K562 (cell line): ENCODE results near the gene CAMK2D.

Experiments used
- ATF7 ChIP-seq: fragments of 450-650 bp; IDR thresholded peaks from 2 replicates; pipeline ENCODE4 v1.7.1; 2014; ENCODE audit warnings: mild to moderate bottlenecking, moderate library complexity
- CBX5 ChIP-seq: IDR thresholded peaks from 2 replicates; pipeline ENCODE4 v1.6.1; 2014; ENCODE audit warnings: low read depth, borderline replicate concordance
- ESRRA ChIP-seq: fragments of 450-650 bp; IDR thresholded peaks from 2 replicates; pipeline ENCODE4 v1.6.1; 2014; ENCODE audit warnings: low read depth, mild to moderate bottlenecking, moderate library complexity, borderline replicate concordance
- EZH2 ChIP-seq: IDR thresholded peaks from 2 replicates; pipeline ENCODE4 v1.6.1; 2012; ENCODE audit warnings: low read depth, mild to moderate bottlenecking, inconsistent platforms, low read length, borderline replicate concordance
- PHB2 ChIP-seq: fragments of 450-650 bp; IDR thresholded peaks from 2 replicates; pipeline ENCODE4 v1.6.1; 2017; ENCODE audit warnings: low read depth
- POLR2AphosphoS5 ChIP-seq: IDR thresholded peaks from 2 replicates; pipeline ENCODE4 v1.6.1; 2011; ENCODE audit warnings: mild to moderate bottlenecking, low read depth, low read length, moderate library complexity; ENCODE audit not compliant: control insufficient read depth, insufficient read depth
- POLR2B ChIP-seq: fragments of 450-650 bp; IDR thresholded peaks from 2 replicates; pipeline ENCODE4 v1.6.1; 2018; ENCODE audit warnings: low read depth; ENCODE audit not compliant: partially characterized antibody
- ZNF175 ChIP-seq: fragments of 200-800 bp; sonication (Bioruptor generic); IDR thresholded peaks from 2 replicates; pipeline ENCODE4 v1.6.1; 2016; ENCODE audit warnings: low read depth, mild to moderate bottlenecking, missing genetic modification characterization, missing compliant biosample characterization
- ZNF274 ChIP-seq: IDR thresholded peaks from 2 replicates; pipeline ENCODE4 v1.6.1; 2011; ENCODE audit warnings: low read depth, mild to moderate bottlenecking, low read length, moderate library complexity, borderline replicate concordance
- TF ChIP-seq, protein P1 (sequence below), 3 experiments: IDR thresholded peaks in 2 of 3; conservative IDR thresholded peaks in 1 of 3; 2 replicates each; pipeline ENCODE4 v1.5.1; 2011 to 2012; ENCODE audit warnings: low read length in 3 of 3, mild to moderate bottlenecking in 3 of 3, control low read depth in 2 of 3, improper control_type of control experiment in 1 of 3, inconsistent platforms in 1 of 3, low read depth in 1 of 3, mixed read lengths in 1 of 3, moderate library complexity in 1 of 3; ENCODE audit not compliant: insufficient read depth in 2 of 3
- TF ChIP-seq, protein P2 (sequence below): sonication (generic); formaldehyde crosslinking; IDR thresholded peaks from 2 replicates; pipeline ENCODE4 v1.8.1; 2023; ENCODE audit warnings: mild to moderate bottlenecking, missing genetic modification reagents, moderate library complexity
- TF ChIP-seq, protein P3 (sequence below): IDR thresholded peaks from 2 replicates; pipeline ENCODE4 v1.6.1; 2016; ENCODE audit warnings: missing genetic modification characterization, missing compliant biosample characterization

DNA sequence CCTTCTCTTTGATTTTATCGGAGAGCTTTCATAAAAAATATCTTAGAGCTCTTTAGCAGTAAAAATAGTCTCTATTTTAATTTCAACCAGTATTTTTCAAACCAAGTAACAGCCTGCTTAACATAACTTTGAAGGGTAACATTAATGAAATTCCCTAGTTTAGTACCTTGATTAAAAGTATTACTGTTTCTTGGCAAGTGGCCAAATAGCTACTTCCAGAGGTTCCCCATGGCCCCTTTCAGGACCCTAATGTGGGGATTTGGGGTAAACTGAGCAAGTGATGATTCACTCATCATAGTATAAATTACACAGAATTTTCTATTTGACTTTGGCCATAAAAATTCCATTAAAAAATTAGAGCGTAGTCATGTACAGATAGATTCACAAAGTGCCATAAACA, 211.0 kb downstream of the CAMK2D start:
- no peak for TF ChIP-seq POLR2AphosphoS5
- TF ChIP-seq, protein P1, sequence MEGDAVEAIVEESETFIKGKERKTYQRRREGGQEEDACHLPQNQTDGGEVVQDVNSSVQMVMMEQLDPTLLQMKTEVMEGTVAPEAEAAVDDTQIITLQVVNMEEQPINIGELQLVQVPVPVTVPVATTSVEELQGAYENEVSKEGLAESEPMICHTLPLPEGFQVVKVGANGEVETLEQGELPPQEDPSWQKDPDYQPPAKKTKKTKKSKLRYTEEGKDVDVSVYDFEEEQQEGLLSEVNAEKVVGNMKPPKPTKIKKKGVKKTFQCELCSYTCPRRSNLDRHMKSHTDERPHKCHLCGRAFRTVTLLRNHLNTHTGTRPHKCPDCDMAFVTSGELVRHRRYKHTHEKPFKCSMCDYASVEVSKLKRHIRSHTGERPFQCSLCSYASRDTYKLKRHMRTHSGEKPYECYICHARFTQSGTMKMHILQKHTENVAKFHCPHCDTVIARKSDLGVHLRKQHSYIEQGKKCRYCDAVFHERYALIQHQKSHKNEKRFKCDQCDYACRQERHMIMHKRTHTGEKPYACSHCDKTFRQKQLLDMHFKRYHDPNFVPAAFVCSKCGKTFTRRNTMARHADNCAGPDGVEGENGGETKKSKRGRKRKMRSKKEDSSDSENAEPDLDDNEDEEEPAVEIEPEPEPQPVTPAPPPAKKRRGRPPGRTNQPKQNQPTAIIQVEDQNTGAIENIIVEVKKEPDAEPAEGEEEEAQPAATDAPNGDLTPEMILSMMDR (IDR thresholded peaks at IDR 0.05 in 2 of 3, conservative IDR thresholded peaks at IDR 0.05 in 1 of 3; ENCODE audit: insufficient read depth in 2 of 3, low read depth in 1 of 3, low read length in 3 of 3): no peak
- no peak for TF ChIP-seq ATF7
- TF ChIP-seq, protein P2, sequence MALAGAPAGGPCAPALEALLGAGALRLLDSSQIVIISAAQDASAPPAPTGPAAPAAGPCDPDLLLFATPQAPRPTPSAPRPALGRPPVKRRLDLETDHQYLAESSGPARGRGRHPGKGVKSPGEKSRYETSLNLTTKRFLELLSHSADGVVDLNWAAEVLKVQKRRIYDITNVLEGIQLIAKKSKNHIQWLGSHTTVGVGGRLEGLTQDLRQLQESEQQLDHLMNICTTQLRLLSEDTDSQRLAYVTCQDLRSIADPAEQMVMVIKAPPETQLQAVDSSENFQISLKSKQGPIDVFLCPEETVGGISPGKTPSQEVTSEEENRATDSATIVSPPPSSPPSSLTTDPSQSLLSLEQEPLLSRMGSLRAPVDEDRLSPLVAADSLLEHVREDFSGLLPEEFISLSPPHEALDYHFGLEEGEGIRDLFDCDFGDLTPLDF (CRISPR knock-in tag): no peak
- no peak for TF ChIP-seq CBX5
- TF ChIP-seq ZNF175 (CRISPR knock-in tag): no peak
- no peak for TF ChIP-seq PHB2
- TF ChIP-seq EZH2: no peak
- TF ChIP-seq ZNF274: no peak
- TF ChIP-seq, protein P3, sequence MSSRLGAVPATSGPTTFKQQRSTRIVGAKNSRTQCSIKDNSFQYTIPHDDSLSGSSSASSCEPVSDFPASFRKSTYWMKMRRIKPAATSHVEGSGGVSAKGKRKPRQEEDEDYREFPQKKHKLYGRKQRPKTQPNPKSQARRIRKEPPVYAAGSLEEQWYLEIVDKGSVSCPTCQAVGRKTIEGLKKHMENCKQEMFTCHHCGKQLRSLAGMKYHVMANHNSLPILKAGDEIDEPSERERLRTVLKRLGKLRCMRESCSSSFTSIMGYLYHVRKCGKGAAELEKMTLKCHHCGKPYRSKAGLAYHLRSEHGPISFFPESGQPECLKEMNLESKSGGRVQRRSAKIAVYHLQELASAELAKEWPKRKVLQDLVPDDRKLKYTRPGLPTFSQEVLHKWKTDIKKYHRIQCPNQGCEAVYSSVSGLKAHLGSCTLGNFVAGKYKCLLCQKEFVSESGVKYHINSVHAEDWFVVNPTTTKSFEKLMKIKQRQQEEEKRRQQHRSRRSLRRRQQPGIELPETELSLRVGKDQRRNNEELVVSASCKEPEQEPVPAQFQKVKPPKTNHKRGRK (tag): no peak
- no peak for TF ChIP-seq ESRRA
- no peak for TF ChIP-seq POLR2B
